Measurements from ENCODE around the gene CTBP1.

The CTBP1 gene

GRCh38 chr4:1222938-1223690 is 25.8 kb downstream of the CTBP1 start:
- DNase-seq, result no peak

DNA sequence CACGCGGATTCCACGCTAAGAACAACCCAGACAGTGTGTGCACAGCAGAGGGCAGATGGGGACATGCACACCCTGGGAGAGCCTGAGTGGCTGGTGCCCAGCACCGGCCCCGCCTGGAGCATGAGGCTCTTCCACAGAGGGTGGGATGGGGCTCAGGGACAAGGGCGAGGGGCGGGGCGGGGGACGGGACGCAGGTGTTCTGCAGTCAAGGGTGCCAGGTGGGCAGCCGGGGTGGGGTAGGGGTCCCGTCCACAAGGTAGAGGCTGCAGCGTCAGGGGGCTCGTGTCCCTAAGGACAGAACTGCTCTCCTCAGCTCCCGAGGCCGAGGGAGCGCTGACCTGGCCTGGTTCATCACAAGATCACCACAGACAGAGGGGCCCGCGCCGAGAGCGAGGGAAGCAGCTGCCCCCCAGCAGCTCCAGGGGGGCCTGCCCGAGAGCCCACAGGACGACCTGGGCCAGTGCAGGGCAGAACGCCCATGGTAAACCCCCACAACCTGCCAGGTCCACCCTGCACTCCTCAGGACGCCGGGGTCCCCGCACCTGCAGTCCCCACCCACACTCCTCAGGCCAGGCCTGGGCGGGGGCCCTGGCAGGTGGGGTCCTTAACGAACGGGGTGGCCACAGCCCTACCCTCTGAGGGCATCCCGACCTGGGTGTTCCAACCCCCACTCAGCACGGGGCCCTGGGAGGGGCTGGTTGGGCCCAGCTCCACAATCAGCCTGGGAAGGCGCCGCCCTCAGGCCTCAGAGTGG is 26.7 kb downstream of the CTBP1 start:
- no peak for DNase-seq

- DNase-seq, result no peak
These were observed 27.6 kb downstream of the CTBP1 start for GRCh38 chr4:1221155-1221870.

DNA sequence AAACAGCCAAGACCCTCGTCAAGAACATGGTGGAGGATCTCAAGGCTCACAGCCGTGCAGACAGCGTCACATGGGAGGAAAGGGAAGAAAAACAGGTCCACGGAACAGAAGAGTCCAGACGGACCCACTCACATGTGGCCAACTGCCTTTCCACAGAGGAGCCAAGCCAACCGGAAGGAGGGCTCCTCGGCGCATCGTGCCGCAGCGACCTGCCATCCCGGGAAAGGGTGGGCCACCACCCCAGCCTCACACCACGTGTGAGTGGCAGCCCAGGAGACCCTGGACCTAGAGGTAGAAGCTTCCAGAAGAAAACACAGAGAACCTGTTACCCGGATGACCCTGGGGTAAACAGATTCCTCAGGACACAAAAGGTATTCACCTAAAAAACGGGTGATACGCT is 28.4 kb downstream of the CTBP1 start:
- DNase-seq, result no peak

DNA sequence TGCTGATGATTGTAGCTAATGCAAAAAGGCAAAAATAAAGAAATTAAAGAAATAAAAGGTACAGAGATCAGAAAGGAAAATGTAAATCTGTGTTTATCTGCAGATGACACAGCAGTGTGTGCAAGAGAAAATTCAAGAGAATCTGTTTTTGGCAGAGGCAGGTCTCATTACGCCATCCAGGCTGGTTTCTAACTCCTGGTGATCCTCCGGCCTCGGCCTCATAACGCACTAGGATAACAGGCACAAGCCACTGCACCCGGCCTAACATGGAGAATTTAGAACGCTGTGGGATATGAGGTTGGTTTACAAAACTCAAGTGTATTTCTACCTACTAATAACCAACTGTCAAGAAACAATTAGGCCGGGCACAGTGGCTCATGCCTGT is 29.4 kb downstream of the CTBP1 start:
- no peak for DNase-seq

- no peak for DNase-seq
These were observed 30.0 kb downstream of the CTBP1 start for GRCh38 chr4:1218634-1219565.

GRCh38 chr4:1217366-1217765 is 31.6 kb downstream of the CTBP1 start:
- DNase-seq, result no peak

- peak in 5 of 14 donors; percentile 6 to 75 (median 28) for DNase-seq
These were observed 32.0 kb downstream of the CTBP1 start for GRCh38 chr4:1216869-1217294.

DNA sequence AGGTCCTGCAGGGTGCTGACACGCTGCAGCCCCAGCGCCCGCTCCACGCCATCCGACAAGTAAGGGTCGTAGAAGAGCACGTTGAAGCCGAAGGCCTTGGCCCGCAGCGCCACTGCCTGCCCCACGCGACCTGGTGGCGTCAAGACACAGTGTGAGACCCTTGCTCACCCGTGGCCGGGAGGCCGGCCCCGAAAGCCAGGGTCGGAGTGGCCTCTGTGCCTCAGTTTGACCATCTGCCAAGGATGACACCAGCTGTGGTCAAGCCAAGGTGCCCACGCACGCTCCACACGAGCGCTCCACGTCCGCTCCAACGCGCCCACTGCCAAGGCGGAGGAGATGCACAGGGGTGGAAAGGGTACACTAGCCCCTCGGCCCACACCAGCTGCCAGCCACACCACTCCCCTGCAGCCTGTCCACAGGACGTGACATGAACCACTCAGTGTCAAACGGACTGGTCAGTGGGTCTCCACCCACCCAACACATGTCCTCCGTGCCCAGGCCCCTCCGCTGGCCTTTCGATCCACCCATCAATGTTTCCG is 32.8 kb downstream of the CTBP1 start:
- DNase-seq, result no peak

GRCh38 chr4:1215141-1216075 is 33.5 kb downstream of the CTBP1 start:
- no peak for DNase-seq

- DNase-seq, result no peak
These were observed 34.5 kb downstream of the CTBP1 start for GRCh38 chr4:1214101-1215095.

- no peak for DNase-seq
These were observed 35.5 kb downstream of the CTBP1 start for GRCh38 chr4:1213336-1213995.

DNA sequence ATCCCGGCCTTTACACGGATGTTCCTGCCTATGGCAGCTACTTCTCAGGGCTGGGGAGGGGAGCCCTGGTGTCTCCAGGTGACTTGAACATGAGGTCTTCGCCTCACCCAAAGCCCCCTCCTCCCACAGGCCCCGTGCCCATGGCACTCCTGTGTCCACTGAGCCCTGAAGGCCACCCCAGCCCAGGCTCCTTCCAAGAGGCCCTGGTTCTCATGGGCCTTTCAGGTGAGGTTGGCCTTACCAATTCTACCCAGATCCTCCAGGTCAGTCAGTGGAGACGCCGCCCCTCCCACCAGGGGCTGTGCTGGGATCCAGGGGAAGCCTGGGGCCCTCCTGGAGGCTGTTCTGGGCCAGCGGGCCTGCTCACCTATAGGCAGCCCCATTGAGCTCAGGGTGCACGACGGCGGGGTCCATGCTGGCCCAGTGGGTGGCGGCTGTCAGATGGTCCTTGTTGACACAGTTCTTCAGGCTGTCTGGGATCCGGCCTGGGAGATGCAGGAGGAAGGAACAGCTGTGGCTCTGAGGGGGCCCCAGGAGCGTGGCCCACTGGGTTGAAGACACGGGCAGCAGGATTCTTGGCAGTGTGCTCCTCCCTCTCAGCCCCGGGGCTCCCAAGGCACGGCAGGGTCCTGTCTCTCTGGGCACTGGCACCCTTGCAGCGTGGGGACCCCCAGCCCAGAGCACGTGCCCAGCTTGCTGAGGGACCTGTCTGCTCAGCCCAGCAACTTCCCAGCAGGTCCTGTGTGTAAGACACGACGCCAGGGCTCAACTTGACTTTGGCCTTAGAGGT is 36.2 kb downstream of the CTBP1 start:
- no peak for DNase-seq

GRCh38 chr4:1211891-1212545 is 36.9 kb downstream of the CTBP1 start:
- peak in 8 of 14 donors; percentile 22 to 76 (median 44) for DNase-seq

GRCh38 chr4:1211371-1211770 is 37.6 kb downstream of the CTBP1 start:
- peak in 1 of 14 donors; percentile 48 for DNase-seq

- no peak for DNase-seq
These were observed 38.0 kb downstream of the CTBP1 start for GRCh38 chr4:1210971-1211370.

- no peak for DNase-seq
These were observed 38.6 kb downstream of the CTBP1 start for GRCh38 chr4:1210241-1210841.

Data from C1 segment of cervical spinal cord (tissue), 14 donors.